HCT116 (cell line): ENCODE data around the gene NANOS2. TPM values are rescaled to one million over a fixed set of nuclear protein-coding genes. Genes with fewer than 3 reads are reported as not detected.

ENCODE experiments used
- ATAC-seq: fragments of 200-7000 bp; cut with Tn5 transposase; 2 replicates; pipeline ENCODE4 v1.9.1; 2020; ENCODE audit warnings: mild to moderate bottlenecking, moderate library complexity
- BruUV-seq: library from RNA; stranded (reverse); fragments of 400-500 nt; replicated peaks from 2 replicates; lab custom pipeline; 2021; lab: Mats Ljungman, UMichigan
- CTCF ChIA-PET: fragments of 300-600 bp; sonication (Branson Sonifier 250); formaldehyde crosslinking; loops from one replicate; lab custom pipeline; 2021; ENCODE audit warnings: antibody characterized with exemption; lab: Charles Lee
- POLR2A ChIA-PET: fragments of 300-600, 350-600 bp; sonication (Branson Sonifier 250); formaldehyde crosslinking; loops from one replicate; lab custom pipeline; 2021; ENCODE audit warnings: antibody characterized with exemption; lab: Charles Lee
- RAD21 ChIA-PET, 2 experiments: fragments of 300-600 bp; sonication (Branson Sonifier 250); formaldehyde crosslinking; loops; one replicate each; lab custom pipeline; 2023; ENCODE audit warnings: low total read pairs in 2 of 2; ENCODE audit not compliant: uncharacterized antibody in 2 of 2, unreplicated experiment in 2 of 2, low non-redundant PET in 1 of 2; lab: Charles Lee
- DNase-seq: peaks from one replicate; pipeline ENCODE4 v3.0.0-alpha.2; 2010; ENCODE audit warnings: low read depth, low spot score
- H2AFZ ChIP-seq: fragments of 200-600 bp; shearing (Covaris generic), sonication (generic); 2 replicates; pipeline ENCODE4 v1.6.1; 2017; ENCODE audit warnings: low read depth, mixed run types, mixed read lengths, antibody characterized with exemption, low read length; ENCODE audit not compliant: poor library complexity, severe bottlenecking
- H3K27ac ChIP-seq: 2 replicates; pipeline ENCODE4 v1.5.1; 2012; ENCODE audit warnings: low read depth, low read length
- H3K27me3 ChIP-seq: fragments of 200-600 bp; sonication (generic); 2 replicates; pipeline ENCODE4 v1.6.1; 2016; ENCODE audit warnings: mixed run types, low read length, mixed read lengths; ENCODE audit not compliant: insufficient read depth
- H3K36me3 ChIP-seq, 2 experiments: fragments of 200-500 bp in 1 of 2; fragments of 200-600 bp in 1 of 2; sonication (Bioruptor generic) in 1 of 2; sonication (generic) in 1 of 2; 2 replicates each; pipeline versions ENCODE4 v1.5.1 to v1.6.1; 2014 to 2016; ENCODE audit warnings: low read length in 2 of 2, inconsistent platforms in 1 of 2, mixed read lengths in 1 of 2, mixed run types in 1 of 2; ENCODE audit not compliant: insufficient read depth in 2 of 2, control insufficient read depth in 1 of 2
- H3K4me1 ChIP-seq, 2 experiments: fragments of 200-600 bp in 1 of 2; sonication (generic) in 1 of 2; 2 replicates each; pipeline versions ENCODE4 v1.5.1 to v1.6.1; 2012 to 2017; ENCODE audit warnings: low read length in 2 of 2, inconsistent platforms in 1 of 2, mild to moderate bottlenecking in 1 of 2, mixed read lengths in 1 of 2, mixed run types in 1 of 2, moderate library complexity in 1 of 2; ENCODE audit not compliant: insufficient read depth in 2 of 2, control insufficient read depth in 1 of 2
- H3K4me2 ChIP-seq: fragments of 200-600 bp; sonication (generic); 2 replicates; pipeline ENCODE4 v1.6.1; 2017; ENCODE audit warnings: mixed run types, low read length, mixed read lengths
- H3K4me3 ChIP-seq, 2 experiments: fragments of 200-600 bp in 1 of 2; sonication (generic) in 1 of 2; replicated peaks in 1 of 2; 2 replicates each; pipeline ENCODE4 v1.5.1; 2011 to 2016; ENCODE audit warnings: low read length in 2 of 2, control low read depth in 1 of 2, low read depth in 1 of 2, mild to moderate bottlenecking in 1 of 2, mixed read lengths in 1 of 2, mixed run types in 1 of 2
- H3K79me2 ChIP-seq: fragments of 200-600 bp; sonication (generic); 2 replicates; pipeline ENCODE4 v1.6.1; 2017; ENCODE audit warnings: mild to moderate bottlenecking, mixed run types, low read length, moderate library complexity, mixed read lengths; ENCODE audit not compliant: insufficient read depth
- H3K9ac ChIP-seq: fragments of 200-600 bp; sonication (generic); 2 replicates; pipeline ENCODE4 v1.6.1; 2016; ENCODE audit warnings: low read length, mixed read lengths
- H3K9me2 ChIP-seq: fragments of 200-600 bp; sonication (generic), shearing (Covaris generic); 2 replicates; pipeline ENCODE4 v1.6.1; 2017; ENCODE audit warnings: mixed run types, mild to moderate bottlenecking, moderate library complexity; ENCODE audit not compliant: insufficient read depth
- H3K9me3 ChIP-seq, 2 experiments: fragments of 200-500 bp in 1 of 2; fragments of 200-600 bp in 1 of 2; sonication (Bioruptor generic) in 1 of 2; sonication (generic) in 1 of 2; 2 replicates each; pipeline ENCODE4 v1.6.1; 2014 to 2017; ENCODE audit warnings: low read length in 2 of 2, mixed read lengths in 2 of 2, inconsistent platforms in 1 of 2, low read depth in 1 of 2, mild to moderate bottlenecking in 1 of 2, mixed run types in 1 of 2, moderate library complexity in 1 of 2; ENCODE audit not compliant: control insufficient read depth in 1 of 2, insufficient read depth in 1 of 2
- H4K20me1 ChIP-seq: fragments of 200-600 bp; sonication (generic), shearing (Covaris generic); 2 replicates; pipeline ENCODE4 v1.6.1; 2017; ENCODE audit warnings: mixed run types, mild to moderate bottlenecking, moderate library complexity; ENCODE audit not compliant: insufficient read depth
- CBX3 ChIP-seq: IDR thresholded peaks from 2 replicates; pipeline ENCODE4 v1.6.1; 2012; ENCODE audit warnings: low read depth
- CEBPB ChIP-seq: IDR thresholded peaks from 2 replicates; pipeline ENCODE4 v1.6.1; 2012; ENCODE audit warnings: low read depth
- ELF1 ChIP-seq: IDR thresholded peaks from 2 replicates; pipeline ENCODE4 v1.6.1; 2012; ENCODE audit warnings: low read depth, borderline replicate concordance
- JUND ChIP-seq: IDR thresholded peaks from 2 replicates; pipeline ENCODE4 v1.6.1; 2012
- POLR2AphosphoS5 ChIP-seq: IDR thresholded peaks from 2 replicates; pipeline ENCODE4 v1.6.1; 2011; ENCODE audit warnings: mild to moderate bottlenecking, low read depth, low read length, moderate library complexity
- RAD21 ChIP-seq: IDR thresholded peaks from 2 replicates; pipeline ENCODE4 v1.6.1; 2012; ENCODE audit warnings: low read depth, mild to moderate bottlenecking
- SIN3A ChIP-seq: IDR thresholded peaks from 2 replicates; pipeline ENCODE4 v1.6.1; 2012; ENCODE audit warnings: low read depth
- SP1 ChIP-seq: IDR thresholded peaks from 2 replicates; pipeline ENCODE4 v1.6.1; 2012; ENCODE audit warnings: low read depth
- ZBTB33 ChIP-seq: IDR thresholded peaks from 2 replicates; pipeline ENCODE4 v1.6.1; 2011; ENCODE audit warnings: mild to moderate bottlenecking, low read length, moderate library complexity; ENCODE audit not compliant: insufficient replicate concordance; ENCODE audit errors: extremely low read depth
- intact Hi-C: fragments of 100-400 bp; cut with micrococcal nuclease; formaldehyde crosslinking; loops from 2 replicates; pipeline ENCODE4 v1.10.0; 2022
- total RNA-seq: library from RNA; stranded (reverse); gene quantifications from one replicate; pipeline ENCODE4 v1.2.1, GENCODE V29; 2021; ENCODE audit not compliant: unreplicated experiment
- TF ChIP-seq, protein P1 (sequence below): IDR thresholded peaks from 2 replicates; pipeline ENCODE4 v1.6.1; 2012
- TF ChIP-seq, protein P2 (sequence below): IDR thresholded peaks from 2 replicates; pipeline ENCODE4 v1.6.1; 2012

NANOS2 gene
- total RNA-seq, 1 experiment from 2014 or later: not detected

- peaks cover 3% of the 10 kb centered on the region; the same call in 1 of the 2 replicates for H3K27me3 ChIP-seq
- no peaks in the 10 kb centered on the region for H3K9me3 ChIP-seq
- H3K4me2 ChIP-seq: no peak overlapping the region
- no peaks in the 10 kb centered on the region for H3K36me3 ChIP-seq
- no peak for DNase-seq
- H3K9ac ChIP-seq: no peak overlapping the region
- no peaks in the 10 kb centered on the region for H3K9me2 ChIP-seq
- no peak for TF ChIP-seq SP1
- no peak for TF ChIP-seq ELF1
- no peak for TF ChIP-seq JUND
- TF ChIP-seq CBX3: no peak
- no peak for TF ChIP-seq ZBTB33
- peak; percentile 48 for TF ChIP-seq RAD21
- no peak for TF ChIP-seq POLR2AphosphoS5
- intact Hi-C loops: no loop called here
- peaks cover 0 to 14% of the 10 kb centered on the region in 2 experiments; a peak in 2 of 4 replicates for H3K4me1 ChIP-seq
- ChIA-PET POLR2A (no interaction called here), RAD21 (no interaction called here), CTCF (no interaction called here)
- H2AFZ ChIP-seq: no peak overlapping the region
- H3K79me2 ChIP-seq: no peaks in the 10 kb centered on the region
- H3K4me3 ChIP-seq: no peak overlapping the region
- no peak overlapping the region for H3K27ac ChIP-seq
- BruUV-seq: no TSS peak
- no peak for ATAC-seq
- H4K20me1 ChIP-seq: no peaks in the 10 kb centered on the region
Observed at GRCh38 chr19:45931055-45931454, 16.5 kb upstream of the NANOS2 start.

GRCh38 chr19:45929247-45929646, 14.7 kb upstream of the NANOS2 start:
- ChIA-PET POLR2A (no interaction called here), RAD21 (no interaction called here), CTCF (no interaction called here)
- intact Hi-C loops: no loop called here
- Histone ChIP-seq H3K9me3 (no peaks in the 10 kb centered on the region), H3K27ac (no peak overlapping the region), H3K4me2 (no peak overlapping the region), H3K27me3 (no peaks in the 10 kb centered on the region), H3K36me3 (no peaks in the 10 kb centered on the region), H3K9ac (no peak overlapping the region), H3K4me1 (peaks cover 11 to 28% of the 10 kb centered on the region in 2 experiments), H4K20me1 (no peaks in the 10 kb centered on the region), H3K79me2 (no peaks in the 10 kb centered on the region), H3K4me3 (no peak overlapping the region), H2AFZ (no peak overlapping the region), H3K9me2 (no peaks in the 10 kb centered on the region)
- BruUV-seq: no TSS peak
- ATAC-seq (no peak), DNase-seq (no peak)
- TF ChIP-seq, protein P1, sequence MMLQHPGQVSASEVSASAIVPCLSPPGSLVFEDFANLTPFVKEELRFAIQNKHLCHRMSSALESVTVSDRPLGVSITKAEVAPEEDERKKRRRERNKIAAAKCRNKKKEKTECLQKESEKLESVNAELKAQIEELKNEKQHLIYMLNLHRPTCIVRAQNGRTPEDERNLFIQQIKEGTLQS: no peak
- TF ChIP-seq SIN3A (no peak), ELF1 (no peak), CBX3 (no peak), CEBPB (no peak), POLR2AphosphoS5 (no peak), ZBTB33 (no peak), SP1 (no peak), JUND (no peak)
- TF ChIP-seq, protein P2, sequence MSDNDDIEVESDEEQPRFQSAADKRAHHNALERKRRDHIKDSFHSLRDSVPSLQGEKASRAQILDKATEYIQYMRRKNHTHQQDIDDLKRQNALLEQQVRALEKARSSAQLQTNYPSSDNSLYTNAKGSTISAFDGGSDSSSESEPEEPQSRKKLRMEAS: no peak
